ENCODE data around the gene TBX10.

- TF ChIP-seq GATA3 (IDR thresholded peaks at IDR 0.05; ENCODE audit: low read depth, low read length) (no peak), GATA2 (IDR thresholded peaks at IDR 0.05; ENCODE audit: low read depth, low read length) (no peak)
Measured at GRCh38 chr11:67604815-67605214, 34.7 kb downstream of the TBX10 start.
